Measurements from ENCODE around the gene MED9. TPM values are rescaled to one million over a fixed set of nuclear protein-coding genes. Genes with fewer than 3 reads are reported as not detected.

MED9 gene
- total RNA-seq, 5 donors from 2014 or later (not counting 1 experiment from before 2014, with no cell fraction given), result 16.6 to 20.3 (median 19.1) TPM

DNA sequence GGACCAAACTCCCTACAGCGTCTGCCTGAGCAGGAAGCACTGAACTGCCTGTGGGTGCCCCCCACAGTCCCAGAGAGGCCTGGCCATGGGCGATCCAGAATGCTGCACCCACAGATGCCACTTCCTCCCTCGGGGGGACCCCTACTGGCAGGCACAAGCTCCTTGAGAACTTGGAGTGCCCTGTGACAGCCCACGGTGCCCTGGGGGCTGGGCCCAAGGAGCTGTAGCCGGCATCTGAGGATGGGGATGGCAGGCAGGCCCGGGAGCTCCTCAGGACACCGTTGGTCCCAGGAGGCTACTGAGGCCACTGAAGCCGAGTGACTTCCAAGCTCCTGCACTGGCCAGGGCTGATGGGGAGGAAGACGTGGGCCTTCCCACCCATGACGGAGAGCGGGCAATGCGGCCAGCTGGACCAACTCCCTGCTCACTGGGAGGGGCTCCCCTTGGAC is 34.5 kb downstream of the MED9 start:
- Histone ChIP-seq H3K36me3 (ENCODE audit: control insufficient read depth in 2 of 2, extremely low read depth in 1 of 2, insufficient read depth in 1 of 2, low read length in 1 of 2) (peaks cover 0 to 3% of the 10 kb centered on the region in 2 donors), H3K4me3 (ENCODE audit: control insufficient read depth in 1 of 2, extremely low read depth in 1 of 2, low read length in 1 of 2) (no peak overlapping the region), H3K27ac (ENCODE audit: low read length) (no peak overlapping the region), H3K27me3 (replicated peaks in 1 of 2; ENCODE audit: control insufficient read depth in 2 of 2, extremely low read depth in 1 of 2, insufficient read depth in 2 of 2, low read length in 1 of 2) (no peaks in the 10 kb centered on the region), H3K9me3 (no peaks in the 10 kb centered on the region), H3K4me1 (ENCODE audit: control insufficient read depth in 1 of 2, extremely low read depth in 1 of 2, insufficient read depth in 2 of 2, low read length in 2 of 2) (no peaks in the 10 kb centered on the region)
- POLR2A ChIA-PET, result no interaction called here
- no peaks in the 10 kb centered on the region for H3K4me1 Mint-ChIP-seq
- CTCF ChIA-PET, result no interaction called here
- H3K27me3 Mint-ChIP-seq, result no peaks in the 10 kb centered on the region
- H3K9me3 Mint-ChIP-seq, result no peaks in the 10 kb centered on the region
- H3K4me3 Mint-ChIP-seq, result no peak overlapping the region
- no peaks in the 10 kb centered on the region for H3K36me3 Mint-ChIP-seq
- DNase-seq (no peak), ATAC-seq (replicated peaks in 1 of 4) (no peak)
- whole genome bisulfite sequencing (ENCODE audit: insufficient coverage), result 76% methylated on average over 7 of the region's 12 CpGs
- no peak overlapping the region for H3K27ac Mint-ChIP-seq

DNA sequence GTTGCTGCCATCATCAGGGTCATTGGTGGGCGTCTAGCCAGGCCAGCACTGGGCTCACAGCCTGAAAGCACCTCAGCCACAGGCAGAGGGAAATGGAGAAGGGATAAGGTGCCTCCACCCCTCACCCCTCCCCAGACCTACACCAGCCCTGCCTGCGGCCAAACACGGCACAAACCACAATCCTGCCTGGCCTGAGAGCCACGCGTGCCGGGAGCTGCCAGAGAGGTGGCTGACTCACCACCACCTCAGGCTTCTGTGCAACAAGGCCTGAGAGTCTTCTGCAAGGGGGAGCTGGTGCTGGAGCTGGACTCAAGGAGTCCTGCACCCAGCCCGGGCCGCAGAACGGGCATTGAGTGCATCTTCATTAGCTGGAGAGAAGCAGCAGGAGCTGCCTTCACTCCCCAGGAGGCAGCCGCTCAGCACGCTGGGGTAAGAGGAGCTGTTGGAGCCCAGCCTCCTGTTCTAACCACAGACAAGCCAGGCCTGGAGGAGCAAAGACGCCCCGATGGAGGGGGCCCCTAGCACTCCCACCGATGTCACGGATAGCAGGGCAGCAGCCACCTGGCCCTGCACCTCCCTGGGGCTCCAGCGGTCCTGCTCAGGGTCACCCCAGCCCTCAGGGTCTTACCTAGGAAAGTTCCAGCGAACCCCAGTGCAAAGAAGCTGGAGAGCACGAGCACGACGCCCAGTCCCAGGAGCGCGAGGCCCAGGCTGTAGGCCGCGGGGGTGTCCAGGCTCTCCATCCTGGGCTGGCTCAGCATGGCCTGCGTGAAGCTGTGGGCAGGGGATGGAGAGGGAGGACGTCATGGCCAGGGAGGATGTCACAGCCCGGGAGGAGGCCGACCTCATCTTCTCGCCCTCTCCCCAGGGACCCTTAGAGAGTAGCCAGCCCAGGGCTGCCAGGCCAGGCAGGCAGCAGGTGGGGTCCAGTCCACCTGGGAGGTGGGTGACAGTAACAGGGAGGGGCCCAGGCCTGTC is 35.4 kb downstream of the MED9 start:
- ATAC-seq (replicated peaks in 1 of 4) (no peak), DNase-seq (no peak)
- H3K36me3 Mint-ChIP-seq, result no peaks in the 10 kb centered on the region
- WGBS (ENCODE audit: insufficient coverage), result 78% methylated on average over 24 of the region's 29 CpGs
- no peaks in the 10 kb centered on the region for H3K4me1 Mint-ChIP-seq
- Histone ChIP-seq H3K9me3 (no peaks in the 10 kb centered on the region), H3K4me1 (ENCODE audit: control insufficient read depth in 1 of 2, extremely low read depth in 1 of 2, insufficient read depth in 2 of 2, low read length in 2 of 2) (no peaks in the 10 kb centered on the region), H3K27ac (ENCODE audit: low read length) (no peak overlapping the region), H3K36me3 (ENCODE audit: control insufficient read depth in 2 of 2, extremely low read depth in 1 of 2, insufficient read depth in 1 of 2, low read length in 1 of 2) (peaks cover 0 to 3% of the 10 kb centered on the region in 2 donors), H3K4me3 (ENCODE audit: control insufficient read depth in 1 of 2, extremely low read depth in 1 of 2, low read length in 1 of 2) (no peak overlapping the region), H3K27me3 (replicated peaks in 1 of 2; ENCODE audit: control insufficient read depth in 2 of 2, extremely low read depth in 1 of 2, insufficient read depth in 2 of 2, low read length in 1 of 2) (no peaks in the 10 kb centered on the region)
- H3K4me3 Mint-ChIP-seq, result no peak overlapping the region
- ChIA-PET POLR2A (no interaction called here), CTCF (no interaction called here)
- no peaks in the 10 kb centered on the region for H3K9me3 Mint-ChIP-seq
- H3K27ac Mint-ChIP-seq, result no peak overlapping the region
- H3K27me3 Mint-ChIP-seq, result no peaks in the 10 kb centered on the region

DNA sequence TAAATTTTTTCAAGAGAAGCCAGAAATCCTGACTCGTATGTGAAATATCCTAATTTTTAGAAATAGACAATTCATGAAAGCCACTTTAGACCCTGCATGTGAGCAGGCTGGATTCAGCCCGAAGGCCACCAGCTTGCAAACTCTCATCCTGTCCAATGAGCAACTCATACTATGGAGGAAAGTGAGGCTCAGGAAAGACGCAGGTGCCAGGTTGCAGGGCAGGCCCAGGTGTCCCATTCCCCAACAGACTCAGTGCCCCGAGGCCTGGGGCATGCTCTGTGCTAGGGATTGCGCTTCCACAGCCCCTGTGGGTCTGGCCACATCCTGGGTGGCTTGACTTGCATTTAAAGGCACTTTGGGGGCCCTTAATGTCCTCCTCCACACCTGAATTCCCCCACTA is 36.1 kb downstream of the MED9 start:
- no peak for ATAC-seq (replicated peaks in 1 of 4)
- H3K4me3 Mint-ChIP-seq, result no peak overlapping the region
- Histone ChIP-seq H3K27me3 (replicated peaks in 1 of 2; ENCODE audit: control insufficient read depth in 2 of 2, extremely low read depth in 1 of 2, insufficient read depth in 2 of 2, low read length in 1 of 2) (no peaks in the 10 kb centered on the region), H3K4me3 (ENCODE audit: control insufficient read depth in 1 of 2, extremely low read depth in 1 of 2, low read length in 1 of 2) (no peak overlapping the region), H3K4me1 (ENCODE audit: control insufficient read depth in 1 of 2, extremely low read depth in 1 of 2, insufficient read depth in 2 of 2, low read length in 2 of 2) (no peaks in the 10 kb centered on the region), H3K27ac (ENCODE audit: low read length) (no peak overlapping the region), H3K36me3 (ENCODE audit: control insufficient read depth in 2 of 2, extremely low read depth in 1 of 2, insufficient read depth in 1 of 2, low read length in 1 of 2) (peaks cover 0 to 3% of the 10 kb centered on the region in 2 donors), H3K9me3 (no peaks in the 10 kb centered on the region)
- WGBS (ENCODE audit: insufficient coverage), result 83% methylated on average over 2 of the region's 5 CpGs
- DNase-seq, result no peak
- H3K27me3 Mint-ChIP-seq, result no peaks in the 10 kb centered on the region
- H3K4me1 Mint-ChIP-seq, result no peaks in the 10 kb centered on the region
- ChIA-PET CTCF (no interaction called here), POLR2A (no interaction called here)
- no peak overlapping the region for H3K27ac Mint-ChIP-seq
- H3K9me3 Mint-ChIP-seq, result no peaks in the 10 kb centered on the region
- H3K36me3 Mint-ChIP-seq, result no peaks in the 10 kb centered on the region

DNA sequence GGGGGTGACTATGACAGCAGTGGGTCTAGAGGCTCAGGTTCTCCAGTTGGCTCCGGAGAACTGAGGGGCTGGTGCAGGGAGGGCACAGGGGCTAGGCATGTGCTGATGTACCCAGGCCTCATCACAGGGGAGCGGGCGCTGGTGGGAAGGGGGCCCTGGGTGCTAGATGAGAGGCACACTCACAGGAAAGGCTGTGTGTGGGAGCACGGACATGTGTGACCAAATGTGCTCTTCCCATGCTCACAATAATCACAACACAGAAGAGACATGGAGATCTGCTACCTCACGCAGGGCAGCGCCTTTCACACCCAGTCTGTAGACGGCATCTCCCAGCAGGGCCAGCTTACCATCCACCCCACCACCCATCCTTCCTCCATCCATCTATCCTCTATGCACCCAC is 36.8 kb downstream of the MED9 start:
- ChIA-PET POLR2A (no interaction called here), CTCF (no interaction called here)
- ATAC-seq (replicated peaks in 1 of 4) (no peak), DNase-seq (no peak)
- Mint-ChIP-seq H3K27ac (no peak overlapping the region), H3K36me3 (no peaks in the 10 kb centered on the region), H3K9me3 (no peaks in the 10 kb centered on the region), H3K4me1 (no peaks in the 10 kb centered on the region), H3K4me3 (no peak overlapping the region), H3K27me3 (no peaks in the 10 kb centered on the region)
- Histone ChIP-seq H3K36me3 (ENCODE audit: control insufficient read depth in 2 of 2, extremely low read depth in 1 of 2, insufficient read depth in 1 of 2, low read length in 1 of 2) (peaks cover 0 to 3% of the 10 kb centered on the region in 2 donors), H3K9me3 (no peaks in the 10 kb centered on the region), H3K4me3 (ENCODE audit: control insufficient read depth in 1 of 2, extremely low read depth in 1 of 2, low read length in 1 of 2) (no peak overlapping the region), H3K4me1 (ENCODE audit: control insufficient read depth in 1 of 2, extremely low read depth in 1 of 2, insufficient read depth in 2 of 2, low read length in 2 of 2) (no peaks in the 10 kb centered on the region), H3K27ac (ENCODE audit: low read length) (no peak overlapping the region), H3K27me3 (replicated peaks in 1 of 2; ENCODE audit: control insufficient read depth in 2 of 2, extremely low read depth in 1 of 2, insufficient read depth in 2 of 2, low read length in 1 of 2) (no peaks in the 10 kb centered on the region)
- 94% methylated on average over 7 of the region's 7 CpGs for WGBS (ENCODE audit: insufficient coverage)

DNA sequence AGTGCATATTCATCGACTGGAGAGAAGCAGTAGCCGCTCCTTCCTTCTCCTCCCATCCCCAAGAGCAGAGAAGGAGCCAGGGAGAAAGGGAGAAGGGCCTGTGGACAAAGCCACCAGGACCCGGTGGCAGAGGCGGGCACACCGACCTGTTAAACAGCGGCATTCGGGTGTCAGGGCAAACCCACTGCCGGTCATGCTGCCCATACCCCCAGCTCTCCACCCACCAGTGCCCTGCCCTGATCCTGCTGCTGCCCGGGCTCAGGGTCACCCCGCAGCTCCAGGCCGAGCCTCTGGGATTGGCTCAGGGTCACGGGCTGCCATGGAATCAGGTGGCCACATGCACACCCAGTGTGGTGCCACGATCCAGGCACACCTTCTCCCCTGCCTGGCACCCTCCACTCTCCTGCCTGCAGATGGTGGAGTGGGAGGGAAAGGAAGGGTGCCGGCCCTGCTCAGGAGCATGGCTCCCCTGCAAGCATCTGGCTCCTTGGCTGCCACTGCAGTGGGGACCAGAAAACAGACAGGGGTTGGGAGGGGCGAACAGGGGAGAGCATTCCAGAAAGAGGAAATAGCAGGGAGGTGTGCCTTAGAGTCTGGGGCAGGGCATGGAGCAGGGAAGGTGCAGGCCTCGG is 37.7 kb downstream of the MED9 start:
- Histone ChIP-seq H3K27me3 (replicated peaks in 1 of 2; ENCODE audit: control insufficient read depth in 2 of 2, extremely low read depth in 1 of 2, insufficient read depth in 2 of 2, low read length in 1 of 2) (no peaks in the 10 kb centered on the region), H3K4me3 (ENCODE audit: control insufficient read depth in 1 of 2, extremely low read depth in 1 of 2, low read length in 1 of 2) (no peak overlapping the region), H3K27ac (ENCODE audit: low read length) (no peak overlapping the region), H3K36me3 (ENCODE audit: control insufficient read depth in 2 of 2, extremely low read depth in 1 of 2, insufficient read depth in 1 of 2, low read length in 1 of 2) (peaks cover 0 to 3% of the 10 kb centered on the region in 2 donors), H3K4me1 (ENCODE audit: control insufficient read depth in 1 of 2, extremely low read depth in 1 of 2, insufficient read depth in 2 of 2, low read length in 2 of 2) (no peaks in the 10 kb centered on the region), H3K9me3 (no peaks in the 10 kb centered on the region)
- H3K27ac Mint-ChIP-seq, result no peak overlapping the region
- no peaks in the 10 kb centered on the region for H3K27me3 Mint-ChIP-seq
- ATAC-seq (replicated peaks in 1 of 4) (no peak), DNase-seq (no peak)
- H3K36me3 Mint-ChIP-seq, result no peaks in the 10 kb centered on the region
- WGBS (ENCODE audit: insufficient coverage), result 91% methylated on average over 6 of the region's 16 CpGs
- no peaks in the 10 kb centered on the region for H3K9me3 Mint-ChIP-seq
- H3K4me3 Mint-ChIP-seq, result no peak overlapping the region
- ChIA-PET POLR2A (no interaction called here), CTCF (no interaction called here)
- H3K4me1 Mint-ChIP-seq, result no peaks in the 10 kb centered on the region

DNA sequence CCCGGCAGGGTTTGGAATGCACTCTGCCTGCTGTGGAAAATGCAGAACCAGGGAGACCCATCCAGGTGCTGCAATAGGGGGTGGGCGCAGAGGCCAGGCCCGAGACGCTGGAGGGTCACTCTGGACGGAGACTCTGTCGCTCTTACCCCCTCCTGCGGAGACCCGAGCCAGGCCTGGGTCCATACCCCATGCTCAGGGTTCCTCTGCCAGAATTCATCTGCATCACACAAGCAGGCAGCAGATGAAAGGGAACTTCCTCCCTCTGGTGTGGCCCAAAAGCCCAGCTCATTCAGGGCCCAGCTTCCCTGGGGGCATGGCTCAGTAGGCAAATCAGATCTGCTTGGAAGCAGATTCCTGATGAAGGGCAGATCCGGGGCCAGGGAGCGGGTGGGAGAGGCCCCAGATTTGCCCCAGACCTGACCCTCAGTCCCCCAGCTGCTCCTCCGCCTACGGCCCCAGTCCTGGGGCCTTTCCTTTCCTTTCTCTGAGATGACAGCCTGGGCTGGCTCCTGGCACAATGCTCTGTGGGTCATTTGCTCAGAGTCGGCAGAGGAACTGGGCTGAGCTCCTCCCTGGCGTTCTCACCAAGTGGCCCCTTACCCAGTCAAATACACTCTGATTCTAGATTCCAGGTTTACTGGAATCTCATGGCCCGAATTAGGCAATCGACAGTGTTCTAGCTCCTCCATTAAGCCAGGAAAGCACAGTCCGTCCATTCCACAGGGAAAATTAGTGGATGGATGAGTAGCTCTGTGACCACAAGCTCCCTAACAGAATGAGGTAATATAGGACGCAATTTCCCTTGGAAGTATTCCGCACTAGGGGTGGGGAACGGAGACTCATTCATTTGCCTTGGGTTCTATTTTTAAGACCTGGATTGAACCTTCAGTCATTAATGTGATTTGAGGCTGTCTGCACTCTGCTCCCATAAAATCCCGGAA is 38.5 kb downstream of the MED9 start:
- peaks cover 0 to 3% of the 10 kb centered on the region in 2 donors for H3K36me3 ChIP-seq (ENCODE audit: control insufficient read depth in 2 of 2, extremely low read depth in 1 of 2, insufficient read depth in 1 of 2, low read length in 1 of 2)
- H3K27me3 ChIP-seq (replicated peaks in 1 of 2; ENCODE audit: control insufficient read depth in 2 of 2, extremely low read depth in 1 of 2, insufficient read depth in 2 of 2, low read length in 1 of 2), result no peaks in the 10 kb centered on the region
- no peaks in the 10 kb centered on the region for H3K27me3 Mint-ChIP-seq
- no peaks in the 10 kb centered on the region for H3K9me3 ChIP-seq
- no peak overlapping the region for H3K27ac Mint-ChIP-seq
- peaks cover 2% of the 10 kb centered on the region for H3K36me3 Mint-ChIP-seq
- no peaks in the 10 kb centered on the region for H3K4me1 ChIP-seq (ENCODE audit: control insufficient read depth in 1 of 2, extremely low read depth in 1 of 2, insufficient read depth in 2 of 2, low read length in 2 of 2)
- 93% methylated on average over 13 of the region's 21 CpGs for WGBS (ENCODE audit: insufficient coverage)
- no peak overlapping the region for H3K4me3 ChIP-seq (ENCODE audit: control insufficient read depth in 1 of 2, extremely low read depth in 1 of 2, low read length in 1 of 2)
- no peak overlapping the region for H3K27ac ChIP-seq (ENCODE audit: low read length)
- no peak overlapping the region for H3K4me3 Mint-ChIP-seq
- ChIA-PET POLR2A (no interaction called here), CTCF (no interaction called here)
- no peaks in the 10 kb centered on the region for H3K4me1 Mint-ChIP-seq
- no peaks in the 10 kb centered on the region for H3K9me3 Mint-ChIP-seq
- ATAC-seq (replicated peaks in 1 of 4) (no peak), DNase-seq (no peak)
